ENCODE results near the gene GNPTG.

GNPTG gene

GRCh38 chr16:1355591-1355990, 3.9 kb downstream of the GNPTG start:
- DNase-seq (ENCODE audit: low read depth) = no peak
- no peak overlapping the region for H3K4me3 ChIP-seq (ENCODE audit: low read depth, low read length)
- no peak for TF ChIP-seq MYC (IDR thresholded peaks at IDR 0.05; ENCODE audit: low read depth, low read length)
- TF ChIP-seq POLR2A (IDR thresholded peaks at IDR 0.05; ENCODE audit: extremely low read depth, insufficient read length) = no peak
- TF ChIP-seq, protein P1, sequence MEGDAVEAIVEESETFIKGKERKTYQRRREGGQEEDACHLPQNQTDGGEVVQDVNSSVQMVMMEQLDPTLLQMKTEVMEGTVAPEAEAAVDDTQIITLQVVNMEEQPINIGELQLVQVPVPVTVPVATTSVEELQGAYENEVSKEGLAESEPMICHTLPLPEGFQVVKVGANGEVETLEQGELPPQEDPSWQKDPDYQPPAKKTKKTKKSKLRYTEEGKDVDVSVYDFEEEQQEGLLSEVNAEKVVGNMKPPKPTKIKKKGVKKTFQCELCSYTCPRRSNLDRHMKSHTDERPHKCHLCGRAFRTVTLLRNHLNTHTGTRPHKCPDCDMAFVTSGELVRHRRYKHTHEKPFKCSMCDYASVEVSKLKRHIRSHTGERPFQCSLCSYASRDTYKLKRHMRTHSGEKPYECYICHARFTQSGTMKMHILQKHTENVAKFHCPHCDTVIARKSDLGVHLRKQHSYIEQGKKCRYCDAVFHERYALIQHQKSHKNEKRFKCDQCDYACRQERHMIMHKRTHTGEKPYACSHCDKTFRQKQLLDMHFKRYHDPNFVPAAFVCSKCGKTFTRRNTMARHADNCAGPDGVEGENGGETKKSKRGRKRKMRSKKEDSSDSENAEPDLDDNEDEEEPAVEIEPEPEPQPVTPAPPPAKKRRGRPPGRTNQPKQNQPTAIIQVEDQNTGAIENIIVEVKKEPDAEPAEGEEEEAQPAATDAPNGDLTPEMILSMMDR (IDR thresholded peaks at IDR 0.05; ENCODE audit: low read depth, low read length) = no peak
- TF ChIP-seq, protein P2, sequence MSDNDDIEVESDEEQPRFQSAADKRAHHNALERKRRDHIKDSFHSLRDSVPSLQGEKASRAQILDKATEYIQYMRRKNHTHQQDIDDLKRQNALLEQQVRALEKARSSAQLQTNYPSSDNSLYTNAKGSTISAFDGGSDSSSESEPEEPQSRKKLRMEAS (IDR thresholded peaks at IDR 0.05; ENCODE audit: low read depth, low read length) = no peak

GRCh38 chr16:1356061-1356900, 4.5 kb downstream of the GNPTG start:
- TF ChIP-seq MYC (IDR thresholded peaks at IDR 0.05; ENCODE audit: low read depth, low read length) = no peak
- TF ChIP-seq, protein P2 (IDR thresholded peaks at IDR 0.05; ENCODE audit: low read depth, low read length) = no peak
- TF ChIP-seq, protein P1 (IDR thresholded peaks at IDR 0.05; ENCODE audit: low read depth, low read length) = no peak
- TF ChIP-seq POLR2A (IDR thresholded peaks at IDR 0.05; ENCODE audit: extremely low read depth, insufficient read length) = no peak
- H3K4me3 ChIP-seq (ENCODE audit: low read depth, low read length) = no peak overlapping the region

GRCh38 chr16:1357906-1358566, 6.3 kb downstream of the GNPTG start:
- H3K4me3 ChIP-seq (ENCODE audit: low read depth, low read length) = no peak overlapping the region
- TF ChIP-seq POLR2A (IDR thresholded peaks at IDR 0.05; ENCODE audit: extremely low read depth, insufficient read length) (no peak), MYC (IDR thresholded peaks at IDR 0.05; ENCODE audit: low read depth, low read length) (no peak)
- TF ChIP-seq, protein P2 (IDR thresholded peaks at IDR 0.05; ENCODE audit: low read depth, low read length) = no peak
- TF ChIP-seq, protein P1 (IDR thresholded peaks at IDR 0.05; ENCODE audit: low read depth, low read length) = no peak
- no peak for DNase-seq (ENCODE audit: low read depth)

More at GRCh38 chr16:1356061-1356900, 4.5 kb downstream of the GNPTG start:
- DNase-seq (ENCODE audit: low read depth) = no peak

DNA sequence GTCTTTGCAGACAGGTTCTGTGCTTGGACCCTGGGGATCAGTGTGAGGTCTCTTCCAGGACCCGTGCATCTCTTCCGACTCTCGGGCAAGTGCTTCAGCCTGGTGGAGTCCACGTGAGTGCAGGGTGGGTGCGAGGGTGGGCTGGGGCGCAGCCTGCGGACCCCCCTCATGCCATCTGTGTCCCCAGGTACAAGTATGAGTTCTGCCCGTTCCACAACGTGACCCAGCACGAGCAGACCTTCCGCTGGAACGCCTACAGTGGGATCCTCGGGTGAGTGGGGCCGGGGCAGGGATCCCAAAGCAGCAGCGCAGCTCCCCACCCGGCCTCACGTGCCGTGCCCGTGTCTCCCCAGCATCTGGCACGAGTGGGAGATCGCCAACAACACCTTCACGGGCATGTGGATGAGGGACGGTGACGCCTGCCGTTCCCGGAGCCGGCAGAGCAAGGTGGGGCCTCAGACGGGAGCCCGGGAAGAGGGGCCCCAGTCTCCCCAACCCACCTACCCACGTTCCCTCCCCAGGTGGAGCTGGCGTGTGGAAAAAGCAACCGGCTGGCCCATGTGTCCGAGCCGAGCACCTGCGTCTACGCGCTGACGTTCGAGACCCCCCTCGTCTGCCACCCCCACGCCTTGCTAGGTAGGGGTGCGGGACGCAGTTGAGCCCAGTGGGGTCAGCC, 10.1 kb downstream of the GNPTG start:
- H3K4me3 ChIP-seq (ENCODE audit: low read depth, low read length) = no peak overlapping the region
- DNase-seq (ENCODE audit: low read depth) = no peak
- TF ChIP-seq MYC (IDR thresholded peaks at IDR 0.05; ENCODE audit: low read depth, low read length) = no peak
- TF ChIP-seq, protein P1 (IDR thresholded peaks at IDR 0.05; ENCODE audit: low read depth, low read length) = no peak
- TF ChIP-seq, protein P2 (IDR thresholded peaks at IDR 0.05; ENCODE audit: low read depth, low read length) = no peak

DNA sequence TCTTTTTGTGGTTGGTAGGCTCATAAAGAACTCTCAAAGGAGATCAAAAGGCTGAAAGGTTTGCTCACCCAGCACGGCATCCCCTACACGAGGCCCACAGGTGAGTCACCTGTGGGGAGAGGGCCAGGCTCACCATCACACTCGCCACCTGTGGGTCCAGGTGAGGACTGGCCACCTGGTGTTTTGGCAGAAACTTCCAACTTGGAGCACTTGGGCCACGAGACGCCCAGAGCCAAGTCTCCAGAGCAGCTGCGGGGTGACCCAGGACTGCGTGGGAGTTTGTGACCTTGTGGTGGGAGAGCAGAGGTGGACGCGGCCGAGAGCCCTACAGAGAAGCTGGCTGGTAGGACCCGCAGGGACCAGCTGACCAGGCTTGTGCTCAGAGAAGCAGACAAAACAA, 11.1 kb downstream of the GNPTG start:
- DNase-seq (ENCODE audit: low read depth) = no peak
- no peak overlapping the region for H3K4me3 ChIP-seq (ENCODE audit: low read depth, low read length)
- TF ChIP-seq MYC (IDR thresholded peaks at IDR 0.05; ENCODE audit: low read depth, low read length) (no peak), POLR2A (IDR thresholded peaks at IDR 0.05; ENCODE audit: extremely low read depth, insufficient read length) (no peak)
- TF ChIP-seq, protein P1 (IDR thresholded peaks at IDR 0.05; ENCODE audit: low read depth, low read length) = no peak
- TF ChIP-seq, protein P2 (IDR thresholded peaks at IDR 0.05; ENCODE audit: low read depth, low read length) = no peak
